ENCODE results near the gene IL10RA. TPM values are rescaled to one million over a fixed set of nuclear protein-coding genes. Genes with fewer than 3 reads are reported as not detected.
A peak's percentile ranks its signal among the peaks of the same experiment; 100 is the strongest.

IL10RA gene
- total RNA-seq, 1 donor from 2014 or later, result 8.9 TPM

- Histone ChIP-seq H3K27ac (ENCODE audit: low read depth, low read length) (peak overlapping the region; percentile 7), H3K36me3 (ENCODE audit: control insufficient read depth in 3 of 3, insufficient read depth in 3 of 3, low read length in 3 of 3) (no peaks in the 10 kb centered on the region), H3K9ac (ENCODE audit: low read depth in 1 of 3, low read length in 3 of 3) (no peak overlapping the region), H3K4me1 (ENCODE audit: control insufficient read depth in 3 of 3, insufficient read depth in 3 of 3, low read length in 3 of 3) (no peaks in the 10 kb centered on the region), H3K9me3 (ENCODE audit: control insufficient read depth in 3 of 3, low read length in 3 of 3) (peaks cover 0 to 2% (median 0%) of the 10 kb centered on the region in 3 donors), H3K4me3 (ENCODE audit: low read length in 3 of 3) (no peak overlapping the region), H3K27me3 (ENCODE audit: control insufficient read depth in 3 of 3, insufficient read depth in 3 of 3, low read length in 3 of 3) (no peaks in the 10 kb centered on the region)
These were observed 25.8 kb upstream of the IL10RA start for GRCh38 chr11:117960406-117960805.

DNA sequence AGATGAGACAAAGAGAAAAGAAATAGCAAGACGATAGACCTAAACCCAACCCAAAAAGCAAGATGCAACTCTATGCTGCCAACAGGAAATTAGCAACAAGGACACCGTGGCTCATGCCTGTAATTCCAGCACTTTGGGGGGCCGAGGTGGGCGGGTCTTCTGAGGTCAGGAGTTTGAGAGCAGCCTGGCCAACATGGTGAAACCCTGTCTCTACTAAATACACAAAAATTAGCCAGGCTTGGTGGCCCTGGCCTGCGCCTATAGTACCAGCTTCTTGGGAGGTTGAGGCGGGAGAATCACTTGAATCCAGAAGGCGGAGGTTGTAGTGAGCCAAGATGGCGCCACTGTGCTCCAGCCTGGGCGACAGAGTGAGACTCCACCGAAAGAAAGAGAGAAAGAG lies 24.3 kb upstream of the IL10RA start:
- H3K27ac ChIP-seq (ENCODE audit: low read depth, low read length), result no peak overlapping the region
- no peaks in the 10 kb centered on the region for H3K4me1 ChIP-seq (ENCODE audit: control insufficient read depth in 3 of 3, insufficient read depth in 3 of 3, low read length in 3 of 3)
- no peak overlapping the region for H3K4me3 ChIP-seq (ENCODE audit: low read length in 3 of 3)
- no peak overlapping the region for H3K9ac ChIP-seq (ENCODE audit: low read depth in 1 of 3, low read length in 3 of 3)
- no peaks in the 10 kb centered on the region for H3K27me3 ChIP-seq (ENCODE audit: control insufficient read depth in 3 of 3, insufficient read depth in 3 of 3, low read length in 3 of 3)
- H3K36me3 ChIP-seq (ENCODE audit: control insufficient read depth in 3 of 3, insufficient read depth in 3 of 3, low read length in 3 of 3), result no peaks in the 10 kb centered on the region
- peaks cover 0 to 2% (median 0%) of the 10 kb centered on the region in 3 donors for H3K9me3 ChIP-seq (ENCODE audit: control insufficient read depth in 3 of 3, low read length in 3 of 3)

GRCh38 chr11:117962826-117963225 lies 23.4 kb upstream of the IL10RA start:
- no peaks in the 10 kb centered on the region for H3K36me3 ChIP-seq (ENCODE audit: control insufficient read depth in 3 of 3, insufficient read depth in 3 of 3, low read length in 3 of 3)
- H3K4me3 ChIP-seq (ENCODE audit: low read length in 3 of 3), result no peak overlapping the region
- H3K9me3 ChIP-seq (ENCODE audit: control insufficient read depth in 3 of 3, low read length in 3 of 3), result no peaks in the 10 kb centered on the region
- no peaks in the 10 kb centered on the region for H3K4me1 ChIP-seq (ENCODE audit: control insufficient read depth in 3 of 3, insufficient read depth in 3 of 3, low read length in 3 of 3)
- H3K9ac ChIP-seq (ENCODE audit: low read depth in 1 of 3, low read length in 3 of 3), result no peak overlapping the region
- H3K27me3 ChIP-seq (ENCODE audit: control insufficient read depth in 3 of 3, insufficient read depth in 3 of 3, low read length in 3 of 3), result no peaks in the 10 kb centered on the region
- H3K27ac ChIP-seq (ENCODE audit: low read depth, low read length), result no peak overlapping the region

DNA sequence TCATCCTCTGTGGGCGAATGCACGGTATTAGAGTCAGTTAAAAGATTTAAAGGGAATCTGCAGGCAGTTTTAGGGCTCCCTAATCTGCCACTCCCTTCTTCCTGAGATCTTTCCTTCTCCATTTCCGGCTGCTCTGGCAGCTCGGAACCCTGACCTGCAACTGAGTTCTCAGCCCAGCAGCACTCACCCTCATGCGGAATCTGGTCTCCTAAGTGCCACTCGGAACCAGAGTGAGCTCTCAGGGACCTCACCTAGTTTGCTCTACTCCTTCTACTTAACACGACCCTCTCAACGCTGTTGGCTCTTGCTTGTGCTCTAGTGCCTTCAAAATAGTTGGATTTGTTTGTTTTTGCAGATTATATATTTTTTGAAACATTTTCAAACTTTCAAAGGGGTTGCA lies 19.3 kb upstream of the IL10RA start:
- Histone ChIP-seq H3K4me1 (ENCODE audit: control insufficient read depth in 3 of 3, insufficient read depth in 3 of 3, low read length in 3 of 3) (peaks cover 0 to 3% (median 0%) of the 10 kb centered on the region in 3 donors), H3K9ac (ENCODE audit: low read depth in 1 of 3, low read length in 3 of 3) (no peak overlapping the region), H3K9me3 (ENCODE audit: control insufficient read depth in 3 of 3, low read length in 3 of 3) (no peaks in the 10 kb centered on the region), H3K27me3 (ENCODE audit: control insufficient read depth in 3 of 3, insufficient read depth in 3 of 3, low read length in 3 of 3) (peaks cover 0 to 5% (median 0%) of the 10 kb centered on the region in 3 donors), H3K4me3 (ENCODE audit: low read length in 3 of 3) (no peak overlapping the region), H3K36me3 (ENCODE audit: control insufficient read depth in 3 of 3, insufficient read depth in 3 of 3, low read length in 3 of 3) (no peaks in the 10 kb centered on the region), H3K27ac (ENCODE audit: low read depth, low read length) (no peak overlapping the region)

DNA sequence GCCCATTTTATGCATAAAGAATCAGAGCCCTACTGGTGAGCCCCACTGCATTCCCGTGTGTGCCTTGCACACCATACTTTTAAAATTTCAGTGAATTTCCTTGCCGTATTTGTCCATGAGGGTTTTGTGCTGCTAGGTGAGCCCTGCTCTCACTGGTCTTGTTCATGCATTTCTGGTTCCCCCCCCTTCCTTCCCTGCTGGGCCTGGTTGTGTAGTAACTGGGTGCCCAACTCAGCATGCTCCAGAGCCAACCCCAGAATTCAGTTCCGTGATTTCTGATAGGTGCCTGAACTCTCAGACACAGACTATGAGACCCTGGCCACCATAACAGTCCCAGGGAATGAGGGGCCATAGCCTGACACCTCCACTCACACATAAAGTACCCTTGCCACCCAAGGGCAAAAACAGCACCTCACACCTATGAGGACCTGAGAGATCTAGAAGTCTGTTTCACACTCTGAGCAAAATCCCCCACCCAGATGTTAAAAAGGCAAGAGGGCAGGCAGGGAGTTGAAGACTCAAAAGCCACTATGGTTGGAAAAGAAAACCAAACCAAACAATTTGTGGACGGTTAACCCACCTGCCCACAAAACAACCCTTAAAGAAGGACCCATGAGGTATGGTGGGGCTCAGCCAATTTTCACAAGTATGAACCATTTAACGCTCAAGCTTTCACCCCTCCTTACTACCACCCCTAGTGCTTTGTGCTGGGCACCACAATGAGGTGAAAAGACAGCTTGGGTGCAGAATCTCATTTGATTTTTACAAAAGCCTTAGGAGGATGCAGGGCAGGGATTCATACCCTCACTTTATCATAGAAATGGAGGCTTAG lies 16.8 kb upstream of the IL10RA start:
- Histone ChIP-seq H3K4me3 (ENCODE audit: low read length in 3 of 3) (no peak overlapping the region), H3K36me3 (ENCODE audit: control insufficient read depth in 3 of 3, insufficient read depth in 3 of 3, low read length in 3 of 3) (no peaks in the 10 kb centered on the region), H3K4me1 (ENCODE audit: control insufficient read depth in 3 of 3, insufficient read depth in 3 of 3, low read length in 3 of 3) (peaks cover 0 to 3% (median 0%) of the 10 kb centered on the region in 3 donors), H3K27me3 (ENCODE audit: control insufficient read depth in 3 of 3, insufficient read depth in 3 of 3, low read length in 3 of 3) (peaks cover 3 to 10% (median 6%) of the 10 kb centered on the region in 3 donors), H3K9me3 (ENCODE audit: control insufficient read depth in 3 of 3, low read length in 3 of 3) (no peaks in the 10 kb centered on the region), H3K27ac (ENCODE audit: low read depth, low read length) (no peak overlapping the region), H3K9ac (ENCODE audit: low read depth in 1 of 3, low read length in 3 of 3) (no peak overlapping the region)

- peaks cover 0 to 3% (median 0%) of the 10 kb centered on the region in 3 donors for H3K4me1 ChIP-seq (ENCODE audit: control insufficient read depth in 3 of 3, insufficient read depth in 3 of 3, low read length in 3 of 3)
- peaks cover 3 to 10% (median 6%) of the 10 kb centered on the region in 3 donors for H3K27me3 ChIP-seq (ENCODE audit: control insufficient read depth in 3 of 3, insufficient read depth in 3 of 3, low read length in 3 of 3)
- H3K27ac ChIP-seq (ENCODE audit: low read depth, low read length), result no peak overlapping the region
- no peak overlapping the region for H3K9ac ChIP-seq (ENCODE audit: low read depth in 1 of 3, low read length in 3 of 3)
- H3K36me3 ChIP-seq (ENCODE audit: control insufficient read depth in 3 of 3, insufficient read depth in 3 of 3, low read length in 3 of 3), result no peaks in the 10 kb centered on the region
- H3K4me3 ChIP-seq (ENCODE audit: low read length in 3 of 3), result no peak overlapping the region
- H3K9me3 ChIP-seq (ENCODE audit: control insufficient read depth in 3 of 3, low read length in 3 of 3), result no peaks in the 10 kb centered on the region
These were observed 15.7 kb upstream of the IL10RA start for GRCh38 chr11:117970400-117971024.

DNA sequence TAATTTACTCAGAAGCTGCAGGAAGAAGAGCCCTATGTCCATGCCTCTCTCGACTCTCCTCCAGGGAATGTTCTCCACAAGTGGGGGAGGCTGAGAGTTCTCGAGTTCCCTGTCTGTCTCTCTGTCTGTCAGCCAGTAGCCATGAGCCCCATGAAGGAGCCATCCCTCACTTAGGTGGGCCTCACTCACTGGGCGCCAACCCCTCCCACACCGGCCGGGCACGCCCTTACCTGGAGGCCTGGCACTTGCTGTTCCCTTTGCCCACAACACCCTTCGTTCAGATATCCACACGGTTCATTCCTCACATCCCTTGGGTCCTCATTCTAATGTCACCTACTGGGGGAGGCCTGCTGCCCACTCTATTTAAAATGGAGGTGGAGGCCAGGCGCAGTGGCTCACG lies 14.2 kb upstream of the IL10RA start:
- Histone ChIP-seq H3K4me1 (ENCODE audit: control insufficient read depth in 3 of 3, insufficient read depth in 3 of 3, low read length in 3 of 3) (peaks cover 0 to 3% (median 0%) of the 10 kb centered on the region in 3 donors), H3K9me3 (ENCODE audit: control insufficient read depth in 3 of 3, low read length in 3 of 3) (no peaks in the 10 kb centered on the region), H3K9ac (ENCODE audit: low read depth in 1 of 3, low read length in 3 of 3) (no peak overlapping the region), H3K36me3 (ENCODE audit: control insufficient read depth in 3 of 3, insufficient read depth in 3 of 3, low read length in 3 of 3) (no peaks in the 10 kb centered on the region), H3K4me3 (ENCODE audit: low read length in 3 of 3) (no peak overlapping the region), H3K27ac (ENCODE audit: low read depth, low read length) (no peak overlapping the region), H3K27me3 (ENCODE audit: control insufficient read depth in 3 of 3, insufficient read depth in 3 of 3, low read length in 3 of 3) (peaks cover 3 to 10% (median 6%) of the 10 kb centered on the region in 3 donors)

- Histone ChIP-seq H3K9ac (ENCODE audit: low read depth in 1 of 3, low read length in 3 of 3) (no peak overlapping the region), H3K27ac (ENCODE audit: low read depth, low read length) (no peak overlapping the region), H3K9me3 (ENCODE audit: control insufficient read depth in 3 of 3, low read length in 3 of 3) (no peaks in the 10 kb centered on the region), H3K4me3 (ENCODE audit: low read length in 3 of 3) (no peak overlapping the region), H3K36me3 (ENCODE audit: control insufficient read depth in 3 of 3, insufficient read depth in 3 of 3, low read length in 3 of 3) (no peaks in the 10 kb centered on the region), H3K4me1 (ENCODE audit: control insufficient read depth in 3 of 3, insufficient read depth in 3 of 3, low read length in 3 of 3) (peaks cover 0 to 3% (median 0%) of the 10 kb centered on the region in 3 donors), H3K27me3 (ENCODE audit: control insufficient read depth in 3 of 3, insufficient read depth in 3 of 3, low read length in 3 of 3) (peaks cover 3 to 10% (median 6%) of the 10 kb centered on the region in 3 donors)
These were observed 13.3 kb upstream of the IL10RA start for GRCh38 chr11:117972629-117973502.

GRCh38 chr11:117973503-117973860 lies 12.7 kb upstream of the IL10RA start:
- no peak overlapping the region for H3K4me3 ChIP-seq (ENCODE audit: low read length in 3 of 3)
- peaks cover 3 to 10% (median 6%) of the 10 kb centered on the region in 3 donors for H3K27me3 ChIP-seq (ENCODE audit: control insufficient read depth in 3 of 3, insufficient read depth in 3 of 3, low read length in 3 of 3)
- H3K9me3 ChIP-seq (ENCODE audit: control insufficient read depth in 3 of 3, low read length in 3 of 3), result no peaks in the 10 kb centered on the region
- H3K9ac ChIP-seq (ENCODE audit: low read depth in 1 of 3, low read length in 3 of 3), result no peak overlapping the region
- peaks cover 0 to 3% (median 0%) of the 10 kb centered on the region in 3 donors for H3K4me1 ChIP-seq (ENCODE audit: control insufficient read depth in 3 of 3, insufficient read depth in 3 of 3, low read length in 3 of 3)
- no peaks in the 10 kb centered on the region for H3K36me3 ChIP-seq (ENCODE audit: control insufficient read depth in 3 of 3, insufficient read depth in 3 of 3, low read length in 3 of 3)
- no peak overlapping the region for H3K27ac ChIP-seq (ENCODE audit: low read depth, low read length)

All from skeletal muscle tissue (tissue), 4 donors.